Ammon's horn (tissue), 1 donor: Measurements from ENCODE around the gene CMTM7.
"Not testable (repeated sequence)": the region's sequence is repeated elsewhere in the genome, so short reads cannot be mapped to it uniquely, and the experiment has no call there.

Experiments used
- DNase-seq: peaks from one replicate; pipeline ENCODE4 v3.0.0-alpha.2; 2016; ENCODE audit warnings: low spot score

CMTM7 gene

GRCh38 chr3:32460031-32460749, 68.5 kb downstream of the CMTM7 start:
- DNase-seq = no peak

- not testable (repeated sequence) for DNase-seq
Observed at GRCh38 chr3:32460817-32461496, 69.3 kb downstream of the CMTM7 start.

- DNase-seq = not testable (repeated sequence)
Observed at GRCh38 chr3:32462191-32462986, 70.7 kb downstream of the CMTM7 start.

GRCh38 chr3:32463415-32463814, 71.8 kb downstream of the CMTM7 start:
- DNase-seq = not testable (repeated sequence)

GRCh38 chr3:32464726-32465125, 73.1 kb downstream of the CMTM7 start:
- not testable (repeated sequence) for DNase-seq

GRCh38 chr3:32466808-32467207, 75.2 kb downstream of the CMTM7 start:
- not testable (repeated sequence) for DNase-seq

- peak; percentile 73 for DNase-seq
Observed at GRCh38 chr3:32467333-32468070, 75.8 kb downstream of the CMTM7 start.

- no peak for DNase-seq
Observed at GRCh38 chr3:32469151-32469874, 77.7 kb downstream of the CMTM7 start.

GRCh38 chr3:32470362-32470761, 78.7 kb downstream of the CMTM7 start:
- no peak for DNase-seq

- DNase-seq = no peak
Observed at GRCh38 chr3:32471246-32471645, 79.6 kb downstream of the CMTM7 start.

GRCh38 chr3:32472151-32472550, 80.5 kb downstream of the CMTM7 start:
- not testable (repeated sequence) for DNase-seq

GRCh38 chr3:32474201-32474600, 82.5 kb downstream of the CMTM7 start:
- DNase-seq = no peak

GRCh38 chr3:32480604-32481003, 89.0 kb downstream of the CMTM7 start:
- no peak for DNase-seq

GRCh38 chr3:32481791-32482631, 90.4 kb downstream of the CMTM7 start:
- DNase-seq = no peak

- DNase-seq = no peak
Observed at GRCh38 chr3:32482693-32483092, 91.0 kb downstream of the CMTM7 start.

GRCh38 chr3:32483772-32484171, 92.1 kb downstream of the CMTM7 start:
- no peak for DNase-seq

- DNase-seq = peak; percentile 52
Observed at GRCh38 chr3:32484436-32484835, 92.8 kb downstream of the CMTM7 start.

GRCh38 chr3:32487781-32488473, 96.3 kb downstream of the CMTM7 start:
- DNase-seq = no peak

GRCh38 chr3:32488474-32489008, 96.9 kb downstream of the CMTM7 start:
- DNase-seq = no peak
